Brain microvascular endothelial cell (primary cell): ENCODE measurements around the gene CERS4.

Experiments used
- DNase-seq: peaks from one replicate; pipeline ENCODE4 v3.0.0-alpha.2; 2020
- H3K27ac ChIP-seq: fragments of 250-450 bp; sonication (Bioruptor Pico); 2 replicates; pipeline ENCODE4 v1.5.1; 2020; ENCODE audit warnings: mild to moderate bottlenecking, moderate library complexity
- H3K27me3 ChIP-seq: fragments of 250-450 bp; sonication (Bioruptor Pico); replicated peaks from 2 replicates; pipeline ENCODE4 v1.5.1; 2020; ENCODE audit warnings: mild to moderate bottlenecking
- H3K36me3 ChIP-seq: fragments of 250-450 bp; sonication (Bioruptor Pico); replicated peaks from 2 replicates; pipeline ENCODE4 v1.5.1; 2020; ENCODE audit warnings: mild to moderate bottlenecking
- H3K4me3 ChIP-seq: 2 replicates; pipeline ENCODE4 v1.5.1; 2011; ENCODE audit warnings: low read depth, mild to moderate bottlenecking, control low read depth, low read length, moderate library complexity
- in situ Hi-C: cut with HindIII; loops from 2 replicates; pipeline ENCODE4 v1.10.0; 2017; ENCODE audit warnings: low sequenced_read_pairs, low pct_ligation_motif_present
- TF ChIP-seq, protein P1 (sequence below): IDR thresholded peaks from 2 replicates; pipeline ENCODE4 v1.5.1; 2011; ENCODE audit warnings: low read depth, mild to moderate bottlenecking, moderate library complexity, low read length, control low read depth, inconsistent platforms; ENCODE audit errors: missing control alignments

CERS4 gene

DNA sequence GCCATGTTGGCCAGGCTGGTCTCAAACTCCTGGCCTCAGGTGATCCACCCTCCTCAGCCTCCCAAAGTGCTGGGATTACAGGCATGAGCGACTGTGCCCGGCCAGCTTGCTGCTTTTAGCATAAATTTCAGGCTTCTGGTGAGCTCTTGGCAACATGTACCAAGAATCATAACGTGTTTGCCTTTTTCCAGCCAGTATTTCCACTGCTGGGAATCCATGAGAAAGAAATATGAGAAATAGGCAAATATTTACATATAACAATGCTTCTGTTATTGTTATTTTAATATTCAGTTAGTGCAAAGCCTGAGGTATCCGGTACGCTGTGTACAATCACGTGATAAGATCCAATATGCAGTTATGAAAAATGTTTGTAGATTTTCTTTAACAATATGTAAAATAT is 29.2 kb upstream of the CERS4 start:
- TF ChIP-seq, protein P1, sequence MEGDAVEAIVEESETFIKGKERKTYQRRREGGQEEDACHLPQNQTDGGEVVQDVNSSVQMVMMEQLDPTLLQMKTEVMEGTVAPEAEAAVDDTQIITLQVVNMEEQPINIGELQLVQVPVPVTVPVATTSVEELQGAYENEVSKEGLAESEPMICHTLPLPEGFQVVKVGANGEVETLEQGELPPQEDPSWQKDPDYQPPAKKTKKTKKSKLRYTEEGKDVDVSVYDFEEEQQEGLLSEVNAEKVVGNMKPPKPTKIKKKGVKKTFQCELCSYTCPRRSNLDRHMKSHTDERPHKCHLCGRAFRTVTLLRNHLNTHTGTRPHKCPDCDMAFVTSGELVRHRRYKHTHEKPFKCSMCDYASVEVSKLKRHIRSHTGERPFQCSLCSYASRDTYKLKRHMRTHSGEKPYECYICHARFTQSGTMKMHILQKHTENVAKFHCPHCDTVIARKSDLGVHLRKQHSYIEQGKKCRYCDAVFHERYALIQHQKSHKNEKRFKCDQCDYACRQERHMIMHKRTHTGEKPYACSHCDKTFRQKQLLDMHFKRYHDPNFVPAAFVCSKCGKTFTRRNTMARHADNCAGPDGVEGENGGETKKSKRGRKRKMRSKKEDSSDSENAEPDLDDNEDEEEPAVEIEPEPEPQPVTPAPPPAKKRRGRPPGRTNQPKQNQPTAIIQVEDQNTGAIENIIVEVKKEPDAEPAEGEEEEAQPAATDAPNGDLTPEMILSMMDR, result no peak
- Histone ChIP-seq H3K27ac (no peak overlapping the region), H3K36me3 (no peaks in the 10 kb centered on the region), H3K4me3 (no peak overlapping the region), H3K27me3 (no peaks in the 10 kb centered on the region)
- no peak for DNase-seq
- in situ Hi-C loops, result no loop called here

GRCh38 chr19:8184274-8184673 is 24.9 kb upstream of the CERS4 start:
- DNase-seq, result no peak
- TF ChIP-seq, protein P1, result no peak
- H3K4me3 ChIP-seq, result no peak overlapping the region
- no peaks in the 10 kb centered on the region for H3K27me3 ChIP-seq
- no peak overlapping the region for H3K27ac ChIP-seq
- no peaks in the 10 kb centered on the region for H3K36me3 ChIP-seq
- in situ Hi-C loops, result no loop called here

DNA sequence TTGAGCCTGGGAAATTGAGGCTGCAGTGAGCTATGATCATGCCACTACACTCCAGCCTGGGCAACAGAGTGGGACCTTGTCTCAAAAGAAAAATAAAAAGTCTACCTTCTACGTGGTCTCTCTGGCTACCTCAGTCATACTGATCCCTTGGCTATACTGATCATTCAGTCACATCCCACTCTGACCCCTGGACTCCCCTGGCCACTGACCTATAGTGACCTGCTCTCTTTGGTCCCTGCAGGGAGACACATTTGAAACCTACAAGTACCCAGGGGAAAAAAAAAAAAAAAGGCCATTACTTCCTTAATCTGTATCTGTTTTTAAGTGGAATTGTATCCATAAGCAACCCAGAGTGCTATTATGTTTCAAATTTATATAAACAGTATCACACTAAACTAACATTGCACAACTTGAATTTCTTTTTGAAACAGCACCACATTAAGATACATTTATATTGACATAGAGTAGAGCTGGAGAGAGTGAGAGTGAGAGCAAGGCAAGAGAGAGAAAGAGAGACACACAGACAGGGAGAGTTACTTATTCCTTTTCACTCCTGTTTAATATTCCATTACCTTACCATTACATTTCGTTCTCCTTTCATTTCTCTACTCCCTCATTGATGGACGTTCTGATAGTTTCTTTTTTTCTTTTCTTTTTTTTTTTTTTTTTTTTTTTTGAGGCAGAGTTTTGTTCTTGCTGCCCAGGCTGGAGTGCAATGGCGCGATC is 23.7 kb upstream of the CERS4 start:
- DNase-seq, result no peak
- in situ Hi-C loops, result no loop called here
- TF ChIP-seq, protein P1, result no peak
- H3K4me3 ChIP-seq, result no peak overlapping the region
- H3K36me3 ChIP-seq, result no peaks in the 10 kb centered on the region
- H3K27ac ChIP-seq, result no peak overlapping the region
- no peaks in the 10 kb centered on the region for H3K27me3 ChIP-seq

GRCh38 chr19:8192221-8192820 is 16.8 kb upstream of the CERS4 start:
- no peak overlapping the region for H3K4me3 ChIP-seq
- TF ChIP-seq, protein P1, result no peak
- DNase-seq, result no peak
- no peaks in the 10 kb centered on the region for H3K36me3 ChIP-seq
- in situ Hi-C loops, result no loop called here
- no peak overlapping the region for H3K27ac ChIP-seq
- H3K27me3 ChIP-seq, result no peaks in the 10 kb centered on the region

DNA sequence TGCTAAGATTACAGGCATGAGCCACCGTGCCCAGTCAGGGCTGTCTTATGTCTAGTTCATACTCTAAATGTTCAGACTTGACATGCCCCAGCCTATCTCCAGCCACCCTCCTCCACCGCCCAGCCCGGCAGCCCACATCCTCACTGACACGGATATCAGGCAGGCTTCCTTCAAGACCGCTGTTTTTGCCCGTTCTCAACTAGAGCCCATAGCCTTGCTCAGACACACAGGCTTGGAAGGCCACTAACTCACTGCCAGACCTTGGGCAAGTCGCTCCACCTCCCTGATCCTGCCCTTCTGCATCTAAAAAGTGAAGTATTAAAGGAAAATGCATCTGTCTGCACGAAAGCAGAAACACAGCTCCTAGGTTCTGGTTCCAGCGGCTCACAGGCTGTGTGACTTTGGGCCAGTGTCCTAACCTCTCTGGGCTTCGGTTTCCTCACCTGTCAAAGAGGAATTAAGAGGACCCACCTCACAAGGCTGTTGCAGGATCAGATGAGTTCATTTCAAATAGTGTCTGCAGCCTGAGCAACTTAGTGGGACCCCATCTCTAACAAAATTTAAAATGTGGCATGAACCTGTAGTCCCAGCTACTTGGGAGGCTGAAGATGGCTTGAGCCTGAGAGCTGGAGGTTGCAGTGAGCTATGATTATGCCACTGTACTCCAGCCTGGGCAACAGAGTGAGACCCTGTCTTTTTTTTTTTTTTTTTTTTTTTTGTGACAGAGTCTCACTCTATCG is 14.5 kb upstream of the CERS4 start:
- in situ Hi-C loops, result no loop called here
- no peak overlapping the region for H3K27ac ChIP-seq
- H3K27me3 ChIP-seq, result no peaks in the 10 kb centered on the region
- DNase-seq, result no peak
- TF ChIP-seq, protein P1, result no peak
- H3K4me3 ChIP-seq, result no peak overlapping the region
- no peaks in the 10 kb centered on the region for H3K36me3 ChIP-seq
